ENCODE data around the gene RNASE13.
A peak's percentile ranks its signal among the peaks of the same experiment; 100 is the strongest.

Gene RNASE13

DNA sequence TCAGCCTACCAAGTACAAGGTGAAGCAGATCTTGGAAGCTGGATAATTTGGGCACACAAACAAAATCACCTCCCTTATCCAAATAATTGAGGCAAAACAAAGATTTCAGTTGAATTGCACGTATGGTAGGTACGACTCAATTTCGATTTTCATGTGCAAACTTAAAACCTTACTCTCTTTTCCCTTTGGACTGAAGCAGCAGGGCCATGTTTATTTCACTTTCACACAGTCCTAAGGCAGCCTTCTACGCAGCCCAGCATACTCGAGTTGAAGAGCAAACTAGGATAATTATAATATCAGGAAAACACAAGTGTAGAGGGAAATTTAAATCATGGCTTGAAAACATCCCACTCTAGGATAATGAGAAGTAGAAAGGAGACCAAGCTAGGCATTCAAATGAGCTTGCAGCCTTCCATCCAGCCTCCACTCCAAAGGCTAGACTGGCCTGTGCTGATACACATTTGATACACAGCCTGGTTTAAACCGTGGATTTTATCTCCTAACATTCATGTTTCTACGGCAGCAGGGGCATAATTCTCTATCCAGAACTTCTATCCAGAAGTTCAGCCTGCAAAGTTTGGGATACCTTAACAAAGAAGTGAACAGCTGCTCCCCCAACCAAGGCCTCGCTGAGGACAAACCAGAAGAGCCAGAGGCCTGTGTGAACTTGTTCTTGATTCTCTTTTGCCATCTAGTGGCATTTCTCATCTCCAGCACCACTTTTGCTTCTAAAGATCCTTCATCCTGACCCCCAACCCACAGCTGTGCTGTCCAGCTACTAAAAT, 5.2 kb upstream of the RNASE13 start:
- 0 out of 2 replicates have a peak overlapping the region, but pooled peaks have one; percentile 11 for H3K27ac ChIP-seq
- TF ChIP-seq, protein P1, sequence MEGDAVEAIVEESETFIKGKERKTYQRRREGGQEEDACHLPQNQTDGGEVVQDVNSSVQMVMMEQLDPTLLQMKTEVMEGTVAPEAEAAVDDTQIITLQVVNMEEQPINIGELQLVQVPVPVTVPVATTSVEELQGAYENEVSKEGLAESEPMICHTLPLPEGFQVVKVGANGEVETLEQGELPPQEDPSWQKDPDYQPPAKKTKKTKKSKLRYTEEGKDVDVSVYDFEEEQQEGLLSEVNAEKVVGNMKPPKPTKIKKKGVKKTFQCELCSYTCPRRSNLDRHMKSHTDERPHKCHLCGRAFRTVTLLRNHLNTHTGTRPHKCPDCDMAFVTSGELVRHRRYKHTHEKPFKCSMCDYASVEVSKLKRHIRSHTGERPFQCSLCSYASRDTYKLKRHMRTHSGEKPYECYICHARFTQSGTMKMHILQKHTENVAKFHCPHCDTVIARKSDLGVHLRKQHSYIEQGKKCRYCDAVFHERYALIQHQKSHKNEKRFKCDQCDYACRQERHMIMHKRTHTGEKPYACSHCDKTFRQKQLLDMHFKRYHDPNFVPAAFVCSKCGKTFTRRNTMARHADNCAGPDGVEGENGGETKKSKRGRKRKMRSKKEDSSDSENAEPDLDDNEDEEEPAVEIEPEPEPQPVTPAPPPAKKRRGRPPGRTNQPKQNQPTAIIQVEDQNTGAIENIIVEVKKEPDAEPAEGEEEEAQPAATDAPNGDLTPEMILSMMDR (conservative IDR thresholded peaks at IDR 0.05), result peak; percentile 81

DNA sequence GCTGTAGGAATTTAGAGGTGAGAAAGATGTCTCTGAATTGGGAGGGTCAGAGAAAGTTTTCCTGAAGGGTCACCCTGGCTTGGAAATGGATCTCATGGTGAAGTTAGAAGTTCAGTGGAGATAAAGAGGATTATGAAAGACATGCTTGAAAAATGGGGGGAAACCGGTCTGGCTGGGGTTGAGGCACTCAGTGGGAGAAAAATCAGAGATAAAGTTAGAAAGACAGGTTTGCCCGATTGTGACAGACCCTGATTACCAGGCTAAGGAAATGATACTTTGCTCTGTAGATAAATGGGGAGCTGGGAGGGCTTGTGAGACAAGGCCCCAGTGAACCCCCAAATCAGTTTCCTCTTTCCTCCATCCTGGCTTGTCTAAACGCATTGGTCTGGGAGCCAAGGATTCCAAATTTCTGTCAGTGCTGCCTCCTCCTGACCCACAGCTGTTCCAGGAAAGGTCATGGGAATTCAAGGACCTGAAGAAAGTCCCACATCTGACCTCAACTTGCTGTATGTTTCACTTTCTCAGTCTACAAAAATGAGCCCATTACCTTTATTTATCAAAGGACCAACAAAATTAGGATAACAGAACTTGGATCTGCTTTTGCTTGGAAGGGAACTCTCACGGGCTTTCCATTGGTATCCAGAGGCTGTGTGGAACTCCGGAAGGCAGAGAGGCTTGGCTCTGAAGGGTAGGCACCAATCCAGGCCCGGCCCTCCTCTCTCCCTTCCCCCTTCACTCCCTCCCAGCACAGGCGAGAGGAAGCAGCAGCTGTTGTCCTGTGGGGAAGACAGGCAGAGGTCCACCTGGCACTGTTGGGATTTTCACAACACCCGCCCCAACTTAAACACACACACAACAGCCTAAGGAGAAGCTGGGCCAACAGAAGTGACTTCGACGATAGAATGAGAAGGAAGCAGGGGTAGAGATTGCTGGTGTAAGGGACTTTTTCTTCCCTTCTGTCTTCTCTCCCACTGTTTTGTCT, 4.1 kb upstream of the RNASE13 start:
- TF ChIP-seq, protein P1 (conservative IDR thresholded peaks at IDR 0.05), result no peak
- 0 out of 2 replicates have a peak overlapping the region, but pooled peaks have one; percentile 11 for H3K27ac ChIP-seq

DNA sequence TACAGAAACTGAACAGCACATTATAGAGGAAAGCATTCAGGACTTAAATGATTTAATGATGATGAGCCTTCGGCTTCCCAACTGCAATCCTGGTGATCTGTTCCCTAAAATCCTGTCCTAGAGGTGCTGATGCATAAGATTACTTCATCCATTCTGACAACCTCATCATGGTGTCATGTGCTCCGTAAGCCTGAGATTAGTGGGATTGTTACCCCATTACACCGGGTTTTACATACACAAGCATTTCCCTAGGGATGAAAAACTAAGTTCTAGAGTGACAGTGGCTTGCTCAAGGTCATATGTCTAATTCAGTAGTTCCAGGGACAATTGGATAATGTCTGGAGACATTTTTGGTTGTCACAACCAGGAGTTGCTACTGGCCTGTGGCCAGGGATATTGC, 2.5 kb upstream of the RNASE13 start:
- H3K27ac ChIP-seq, result no peak overlapping the region

DNA sequence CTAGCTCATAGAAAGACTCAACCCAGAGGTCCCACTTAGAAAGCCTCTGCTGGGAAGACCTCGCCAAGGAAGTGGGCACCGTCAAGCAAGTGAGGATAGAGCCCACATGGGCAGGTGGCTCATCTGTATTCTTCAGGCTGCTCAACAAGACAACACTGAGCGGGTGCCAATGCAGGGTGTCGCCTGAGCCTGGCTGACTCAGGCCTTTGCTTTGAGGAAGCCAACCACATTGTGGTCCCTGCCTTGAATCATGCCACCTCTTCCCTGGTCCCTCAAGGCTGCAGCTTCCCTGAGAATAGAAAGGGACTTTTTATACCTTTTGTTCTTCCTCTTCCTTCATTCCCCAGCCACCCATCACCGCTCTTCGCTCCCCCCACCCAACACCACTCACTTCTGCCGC, 2.1 kb upstream of the RNASE13 start:
- no peak overlapping the region for H3K27ac ChIP-seq
- TF ChIP-seq, protein P1 (conservative IDR thresholded peaks at IDR 0.05), result no peak

More for the DNA sequence above, 2.5 kb upstream of the RNASE13 start:
- TF ChIP-seq, protein P1 (conservative IDR thresholded peaks at IDR 0.05), result no peak

DNA sequence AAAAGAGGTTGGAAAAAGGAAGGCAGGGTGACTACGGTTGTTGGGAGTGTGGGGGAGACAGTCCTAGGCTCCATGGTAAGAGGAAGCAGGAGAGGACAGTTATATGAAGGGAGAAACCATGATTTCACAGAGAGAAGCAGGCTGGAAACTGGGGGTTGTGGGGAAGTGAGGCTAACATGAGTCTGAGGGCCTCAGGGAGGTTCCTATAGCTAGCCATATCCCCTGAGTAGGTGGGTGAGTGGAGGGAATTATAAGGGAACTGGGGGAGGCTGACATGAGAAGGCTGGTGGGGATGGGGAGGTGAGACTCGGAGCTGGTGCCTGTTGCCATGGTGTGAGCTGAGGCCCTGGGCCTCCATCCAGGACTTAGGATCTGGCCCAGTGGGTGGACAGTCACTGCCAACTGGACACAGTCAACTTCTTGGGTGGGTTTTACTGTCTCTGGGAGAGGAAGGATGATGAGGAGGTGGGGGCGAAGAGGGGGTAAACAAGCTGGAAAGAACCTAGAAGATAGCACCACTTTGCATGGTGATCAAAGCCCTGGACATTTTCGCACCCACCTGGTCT, 1.4 kb downstream of the RNASE13 start:
- TF ChIP-seq, protein P1 (conservative IDR thresholded peaks at IDR 0.05), result no peak
- H3K27ac ChIP-seq, result no peak overlapping the region

DNA sequence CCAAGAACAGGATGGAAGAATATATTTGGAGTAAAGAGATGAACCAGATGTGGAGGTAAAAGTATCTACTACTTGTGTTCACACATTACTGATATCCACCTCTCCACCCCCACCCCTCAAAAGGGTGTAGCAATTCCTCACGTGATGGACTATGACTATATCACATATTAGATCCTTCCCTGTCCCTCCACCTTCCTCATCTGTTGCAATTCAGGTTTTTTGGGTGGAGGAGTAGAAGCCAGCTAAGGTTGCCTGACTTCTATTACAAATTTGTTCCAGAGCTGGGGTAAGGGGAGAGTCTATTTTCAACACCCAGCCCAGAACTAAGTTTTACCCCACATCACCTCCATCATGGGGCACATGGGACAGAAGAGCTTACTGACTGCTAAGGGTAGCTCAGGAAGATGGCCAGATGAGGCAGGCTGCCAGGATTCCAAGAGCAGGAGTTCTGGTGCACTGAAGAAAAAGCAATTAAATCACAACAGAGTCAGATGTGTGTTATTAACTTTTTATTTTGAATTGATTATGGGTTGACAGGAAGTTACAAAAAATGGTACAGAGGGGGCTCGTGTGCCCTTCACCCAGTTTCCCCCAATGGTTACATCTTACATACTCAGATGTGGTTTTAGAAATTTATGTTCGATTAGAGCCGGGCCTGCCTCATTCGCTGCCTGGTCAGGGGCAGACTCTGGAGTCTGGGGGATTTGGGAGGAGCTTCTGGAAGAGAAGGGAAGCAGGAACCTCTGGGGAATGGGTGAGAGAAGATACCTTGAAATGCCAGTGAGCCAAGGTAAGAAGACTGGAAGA, 2.1 kb downstream of the RNASE13 start:
- TF ChIP-seq, protein P1 (conservative IDR thresholded peaks at IDR 0.05), result no peak

More for the DNA sequence above, 2.1 kb downstream of the RNASE13 start:
- H3K27ac ChIP-seq, result no peak overlapping the region

Measured in VCaP (cell line).